SK-N-SH (cell line): ENCODE results near the gene AIRE. TPM values are rescaled to one million over a fixed set of nuclear protein-coding genes. Genes with fewer than 3 reads are reported as not detected.
"Not testable (repeated sequence)": the region's sequence is repeated elsewhere in the genome, so short reads cannot be mapped to it uniquely, and the experiment has no call there.

Source experiments
- CTCF ChIA-PET: fragments of 300-600, 350-600 bp; formaldehyde crosslinking; extraction: SDS; loops from one replicate; lab custom pipeline; 2021; lab: Yijun Ruan, JAX
- POLR2A ChIA-PET: fragments of 350-600 bp; sonication (Branson Sonifier 250); formaldehyde crosslinking; extraction: SDS; loops from one replicate; lab custom pipeline; 2020; ENCODE audit warnings: antibody characterized with exemption, inconsistent platforms; lab: Yijun Ruan, JAX
- DNase-seq: peaks from one replicate; pipeline ENCODE4 v3.0.0; 2012
- H2AFZ ChIP-seq: fragments of 200-600 bp; sonication (generic); 2 replicates; pipeline ENCODE4 v1.8.1; 2016; ENCODE audit warnings: antibody characterized with exemption, mild to moderate bottlenecking, low read depth
- H3F3A ChIP-seq: fragments of 200-600 bp; sonication (generic); replicated peaks from 2 replicates; pipeline ENCODE3; 2016; ENCODE audit warnings: antibody characterized with exemption, mild to moderate bottlenecking; ENCODE audit not compliant: insufficient read depth
- H3K27ac ChIP-seq, 2 experiments: fragments of 200-500 bp in 1 of 2; fragments of 200-600 bp in 1 of 2; sonication (Bioruptor generic) in 1 of 2; sonication (generic), shearing (Covaris generic) in 1 of 2; 2 replicates each; pipeline versions ENCODE4 v1.5.1 to v1.6.1; 2014 to 2016; ENCODE audit warnings: low read depth in 2 of 2, inconsistent platforms in 1 of 2, low read length in 1 of 2, mild to moderate bottlenecking in 1 of 2, mixed read lengths in 1 of 2
- H3K27me3 ChIP-seq: fragments of 200-600 bp; sonication (generic), shearing (Covaris generic); 2 replicates; pipeline ENCODE4 v1.6.1; 2016; ENCODE audit warnings: mixed run types; ENCODE audit not compliant: insufficient read depth
- H3K36me3 ChIP-seq, 2 experiments: fragments of 200-500 bp in 1 of 2; fragments of 200-600 bp in 1 of 2; sonication (Bioruptor generic) in 1 of 2; sonication (generic) in 1 of 2; replicated peaks in 1 of 2; 2 replicates each; pipeline versions ENCODE3 to v1.5.1; 2014 to 2016; ENCODE audit warnings: low read length in 1 of 2, mild to moderate bottlenecking in 1 of 2; ENCODE audit not compliant: insufficient read depth in 2 of 2, control insufficient read depth in 1 of 2
- H3K4me1 ChIP-seq, 2 experiments: fragments of 200-500 bp in 1 of 2; fragments of 200-600 bp in 1 of 2; sonication (Bioruptor generic) in 1 of 2; sonication (generic), shearing (Covaris generic) in 1 of 2; 2 replicates each; pipeline versions ENCODE4 v1.5.1 to v1.6.1; 2014 to 2016; ENCODE audit warnings: low read depth in 1 of 2, low read length in 1 of 2, mixed run types in 1 of 2; ENCODE audit not compliant: insufficient read depth in 2 of 2, control insufficient read depth in 1 of 2
- H3K4me2 ChIP-seq: fragments of 200-600 bp; sonication (generic), shearing (Covaris generic); 2 replicates; pipeline ENCODE4 v1.6.1; 2017; ENCODE audit warnings: mixed run types
- H3K4me3 ChIP-seq, 2 experiments: fragments of 200-500 bp in 1 of 2; fragments of 200-600 bp in 1 of 2; sonication (Bioruptor generic) in 1 of 2; sonication (generic), shearing (Covaris generic) in 1 of 2; 2 replicates each; pipeline versions ENCODE4 v1.5.1 to v1.8.1; 2014 to 2016; ENCODE audit warnings: low read depth in 2 of 2, inconsistent platforms in 1 of 2, low read length in 1 of 2, mild to moderate bottlenecking in 1 of 2, mixed read lengths in 1 of 2, moderate library complexity in 1 of 2
- H3K79me2 ChIP-seq: fragments of 200-600 bp; sonication (generic); 2 replicates; pipeline ENCODE4 v1.8.1; 2017; ENCODE audit warnings: mild to moderate bottlenecking; ENCODE audit not compliant: insufficient read depth
- H3K9ac ChIP-seq: fragments of 200-600 bp; sonication (generic); 2 replicates; pipeline ENCODE4 v1.6.1; 2017; ENCODE audit warnings: mixed run types
- H3K9me2 ChIP-seq: fragments of 200-600 bp; sonication (generic); 2 replicates; pipeline ENCODE4 v1.6.1; 2017; ENCODE audit warnings: mixed run types
- H3K9me3 ChIP-seq: fragments of 200-600 bp; sonication (generic); 2 replicates; pipeline ENCODE4 v1.6.1; 2017; ENCODE audit warnings: mixed run types, mild to moderate bottlenecking, moderate library complexity
- H4K20me1 ChIP-seq: fragments of 200-600 bp; sonication (generic); 2 replicates; pipeline ENCODE4 v1.6.1; 2017; ENCODE audit warnings: mild to moderate bottlenecking, mixed run types; ENCODE audit not compliant: insufficient read depth
- CTCF ChIP-seq: fragments of 200-600 bp; sonication (generic); IDR thresholded peaks from 2 replicates; pipeline ENCODE4 v1.6.1; 2017; ENCODE audit warnings: antibody characterized with exemption, mild to moderate bottlenecking, moderate library complexity
- FOXJ3 ChIP-seq: sonication (generic); formaldehyde crosslinking; IDR thresholded peaks from 2 replicates; pipeline ENCODE4 v1.5.1; 2020; ENCODE audit warnings: mild to moderate bottlenecking, missing genetic modification reagents
- IRF3 ChIP-seq: fragments of 150-350 bp; IDR thresholded peaks from 2 replicates; pipeline ENCODE4 v1.6.1; 2016; ENCODE audit warnings: mild to moderate bottlenecking, low read depth, low read length
- JUND ChIP-seq: IDR thresholded peaks from 2 replicates; pipeline ENCODE4 v1.4.0; 2012
- MXI1 ChIP-seq: IDR thresholded peaks from 2 replicates; pipeline ENCODE4 v1.6.1; 2012; ENCODE audit warnings: mild to moderate bottlenecking, low read depth, low read length, improper control_type of control experiment
- RAD21 ChIP-seq: IDR thresholded peaks from 2 replicates; pipeline ENCODE4 v1.6.1; 2012; ENCODE audit warnings: mild to moderate bottlenecking, low read length
- RCOR1 ChIP-seq: fragments of 150-350 bp; IDR thresholded peaks from 2 replicates; pipeline ENCODE4 v1.6.1; 2017; ENCODE audit warnings: antibody characterized with exemption, low read length
- RXRA ChIP-seq: IDR thresholded peaks from 2 replicates; pipeline ENCODE4 v1.4.0; 2012; ENCODE audit warnings: low read depth, mild to moderate bottlenecking, borderline replicate concordance
- SMC3 ChIP-seq: IDR thresholded peaks from 2 replicates; pipeline ENCODE4 v1.6.1; 2012; ENCODE audit warnings: low read depth, low read length, improper control_type of control experiment
- TAF1 ChIP-seq: IDR thresholded peaks from 2 replicates; pipeline ENCODE4 v1.6.1; 2012; ENCODE audit warnings: low read depth, mild to moderate bottlenecking, low read length, moderate library complexity, borderline replicate concordance
- WGBS: methylation state at CpG from one replicate; pipeline ENCODE4 v1.1.6; 2017; ENCODE audit warnings: low lambda C conversion rate; 5-methylcytosine and 5-hydroxymethylcytosine counted together
- polyA plus RNA-seq, 3 experiments: library from polyadenylated mRNA; depleted of rRNA; stranded (reverse); fragments of >200 nt; gene quantifications; 2 replicates each; pipeline ENCODE4 v1.2.3, GENCODE V29; 2012

Gene AIRE
- polyA plus RNA-seq, 1 of the 3 experiments (the other 2 are of a cell fraction), result not detected

GRCh38 chr21:44338971-44339910, 53.6 kb downstream of the AIRE start, which contains the start of gene CFAP410 (continued):
- TF ChIP-seq IRF3 (no peak), RCOR1 (no peak), MXI1 (peak; percentile 87), SMC3 (no peak), JUND (no peak), CTCF (no peak), FOXJ3 (CRISPR knock-in tag) (no peak), RXRA (no peak), RAD21 (no peak), TAF1 (peak; percentile 67)

- POLR2A ChIA-PET, result interaction anchor here (1.5 kb wide), 1 partner anchor 11 kb away, joined by 3 read pairs; the partner anchor contains the start of gene TRPM2
- not testable (repeated sequence) for H4K20me1 ChIP-seq, H3K9me2 ChIP-seq, H3K27ac ChIP-seq, DNase-seq, H3K4me3 ChIP-seq, H3K9me3 ChIP-seq, H3K9ac ChIP-seq, H2AFZ ChIP-seq, H3K27me3 ChIP-seq, H3K36me3 ChIP-seq, H3K79me2 ChIP-seq, H3K4me2 ChIP-seq
- CTCF ChIA-PET, result interaction anchor here (1.7 kb wide), 1 partner anchor 44 kb away, joined by 4 read pairs; no protein-coding TSS in a partner anchor
- 71% methylated on average over 12 of the region's 12 CpGs for WGBS
- H3K4me1 ChIP-seq, result peaks cover 6 to 10% of the 10 kb centered on the region in 2 experiments; a peak in 2 of 4 replicates
- peaks cover 23% of the 10 kb centered on the region for H3F3A ChIP-seq
Measured at GRCh38 chr21:44341726-44342458, 56.2 kb downstream of the AIRE start.

GRCh38 chr21:44342981-44343380, 57.3 kb downstream of the AIRE start:
- H3K4me1 ChIP-seq, H3K36me3 ChIP-seq, H3K79me2 ChIP-seq, DNase-seq, H3K27ac ChIP-seq, H4K20me1 ChIP-seq, H3K4me2 ChIP-seq, POLR2A ChIA-PET, H3K9me2 ChIP-seq, H2AFZ ChIP-seq, H3K9ac ChIP-seq, H3K4me3 ChIP-seq, H3K27me3 ChIP-seq, H3K9me3 ChIP-seq: not testable (repeated sequence)
- CTCF ChIA-PET, result interaction anchor here (1.5 to 1.7 kb wide), 2 partner anchors 45 to 113 kb away, joined by 3 to 4 read pairs; no protein-coding TSS in a partner anchor
- WGBS, result 67% methylated on average over 8 of the region's 8 CpGs
- peaks cover 13% of the 10 kb centered on the region for H3F3A ChIP-seq
